ENCODE data around the gene STMN3.

STMN3 gene

DNA sequence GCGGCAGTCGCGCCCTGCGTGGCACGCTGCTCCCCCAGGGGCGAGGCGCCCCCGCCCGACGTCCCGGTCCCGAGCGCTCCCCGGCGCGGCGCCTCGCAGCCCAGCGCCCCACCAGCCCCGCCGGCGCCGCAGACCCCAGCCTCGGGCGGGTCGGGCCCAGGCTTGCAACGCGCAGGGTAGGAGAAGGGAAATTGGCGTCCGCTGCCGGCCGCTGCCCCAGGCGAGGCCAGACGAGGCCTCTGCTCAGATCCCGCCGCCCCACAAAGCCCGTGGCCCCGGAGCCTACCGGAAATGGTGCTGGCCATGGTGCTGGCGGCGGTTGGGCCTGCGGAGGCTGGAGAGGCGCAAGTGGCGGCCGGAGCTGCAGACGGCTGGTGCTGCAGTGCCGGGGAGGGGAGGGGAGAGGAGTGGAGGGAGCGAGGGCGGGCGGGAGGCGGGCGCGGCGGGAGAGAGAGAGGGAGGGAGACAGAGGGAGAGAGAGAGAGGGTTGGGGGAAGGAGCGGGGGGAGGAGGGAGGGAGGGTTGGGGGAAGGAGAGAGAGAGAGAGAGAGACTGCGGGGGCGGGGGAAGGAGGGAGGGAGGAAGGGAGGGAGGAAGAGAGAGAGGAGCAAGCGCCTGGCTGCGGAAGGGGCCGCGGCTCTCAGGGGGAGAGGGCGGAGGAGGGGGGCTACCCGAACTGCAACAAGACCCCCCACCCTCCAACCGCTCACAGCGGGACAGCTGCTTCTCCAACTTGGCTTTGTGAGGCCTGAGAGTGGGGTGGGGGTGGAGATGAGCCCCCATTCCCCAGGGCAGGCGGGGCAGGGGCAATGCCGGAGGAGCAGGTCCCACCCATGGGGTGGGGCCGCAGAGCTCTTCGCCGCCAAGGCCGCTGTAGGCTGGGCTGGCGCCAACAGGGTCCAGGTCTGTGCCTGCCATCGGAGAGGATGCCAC lies at the start of gene STMN3:
Gene STMN3 (minus strand): TSS at position 384 of the 933 bp plus-strand sequence. CDS start 79 bp downstream, at position 305.
- DNase-seq = peak; percentile 64

DNA sequence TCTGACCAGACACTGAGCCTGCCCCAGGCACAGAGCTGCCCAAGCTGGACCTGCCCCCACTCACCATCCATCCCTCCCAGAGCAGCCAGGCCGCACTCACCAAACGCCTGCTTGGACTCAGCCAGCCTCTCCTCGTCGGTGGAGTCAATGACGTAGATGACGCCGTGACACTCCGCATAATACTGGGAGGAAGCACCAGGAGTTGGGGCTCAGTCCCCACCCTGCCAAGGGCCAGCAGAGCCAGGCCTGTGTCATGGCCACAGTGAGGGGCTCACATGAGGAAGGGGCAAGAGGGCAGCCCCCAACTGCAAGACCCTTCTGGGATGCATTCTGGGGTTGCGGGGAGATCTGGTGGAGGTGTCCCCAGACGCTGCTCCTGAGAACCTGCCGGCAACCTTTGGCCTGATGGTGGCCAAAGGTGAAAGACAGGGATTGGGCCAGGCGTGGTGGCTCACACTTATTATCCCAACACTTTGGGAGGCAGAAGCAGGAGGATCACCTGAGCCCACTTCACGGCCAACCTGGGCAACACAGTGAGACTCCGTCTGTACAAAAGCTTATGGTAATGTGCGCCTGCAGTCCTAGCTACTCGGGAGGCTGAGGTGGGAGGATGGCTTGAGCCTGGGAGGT lies 48.9 kb upstream of the STMN3 start:
- no peak for DNase-seq

DNA sequence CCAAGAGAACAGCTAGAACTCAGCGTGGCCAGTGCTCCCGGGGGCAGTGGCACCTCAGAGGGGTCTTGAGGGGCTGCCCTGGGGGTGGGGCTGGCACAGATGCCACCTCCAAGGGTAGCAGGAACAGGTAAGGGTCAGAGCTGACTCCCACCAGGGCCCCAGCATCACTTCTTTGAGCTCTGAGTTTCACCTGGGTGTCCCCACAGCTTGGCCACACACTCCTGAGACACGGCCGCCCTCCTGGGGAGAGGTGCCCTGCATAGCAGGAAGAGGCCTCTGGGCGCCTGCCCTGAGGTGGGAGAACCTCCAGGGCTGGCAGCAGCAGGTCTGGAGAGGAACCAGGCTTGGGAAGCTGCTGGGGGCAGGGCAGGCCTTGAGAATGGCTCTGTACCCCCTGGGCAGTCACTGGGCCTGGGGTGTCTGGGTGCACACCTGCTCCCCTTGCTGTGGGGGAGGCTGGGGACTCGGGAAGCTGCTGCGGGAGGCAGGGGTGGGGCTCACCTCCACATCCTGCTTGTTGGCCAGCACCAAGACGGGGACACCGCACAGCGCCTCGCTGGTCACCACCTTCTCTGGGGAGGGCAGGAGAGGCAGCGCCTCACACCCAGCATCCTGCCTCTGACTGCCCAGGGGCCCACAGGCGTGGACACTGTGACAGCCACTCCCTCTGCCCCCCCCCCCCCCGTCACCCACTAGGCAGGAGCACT lies 48.3 kb upstream of the STMN3 start:
- no peak for DNase-seq

DNA sequence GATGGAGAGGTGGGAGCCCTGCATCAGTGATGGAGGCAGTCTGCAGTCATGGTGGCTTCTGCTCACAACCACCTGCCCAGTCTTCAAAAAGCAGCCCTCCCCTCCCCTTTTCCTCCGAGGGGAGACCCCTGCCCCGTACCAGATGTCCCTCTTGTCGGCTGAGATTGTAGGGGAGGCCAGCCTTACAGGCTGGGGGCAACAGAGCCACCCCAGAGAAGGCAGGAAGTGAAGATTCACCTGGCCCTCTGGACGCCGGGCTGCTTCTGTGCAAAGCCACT lies 47.8 kb upstream of the STMN3 start:
- DNase-seq = no peak

DNA sequence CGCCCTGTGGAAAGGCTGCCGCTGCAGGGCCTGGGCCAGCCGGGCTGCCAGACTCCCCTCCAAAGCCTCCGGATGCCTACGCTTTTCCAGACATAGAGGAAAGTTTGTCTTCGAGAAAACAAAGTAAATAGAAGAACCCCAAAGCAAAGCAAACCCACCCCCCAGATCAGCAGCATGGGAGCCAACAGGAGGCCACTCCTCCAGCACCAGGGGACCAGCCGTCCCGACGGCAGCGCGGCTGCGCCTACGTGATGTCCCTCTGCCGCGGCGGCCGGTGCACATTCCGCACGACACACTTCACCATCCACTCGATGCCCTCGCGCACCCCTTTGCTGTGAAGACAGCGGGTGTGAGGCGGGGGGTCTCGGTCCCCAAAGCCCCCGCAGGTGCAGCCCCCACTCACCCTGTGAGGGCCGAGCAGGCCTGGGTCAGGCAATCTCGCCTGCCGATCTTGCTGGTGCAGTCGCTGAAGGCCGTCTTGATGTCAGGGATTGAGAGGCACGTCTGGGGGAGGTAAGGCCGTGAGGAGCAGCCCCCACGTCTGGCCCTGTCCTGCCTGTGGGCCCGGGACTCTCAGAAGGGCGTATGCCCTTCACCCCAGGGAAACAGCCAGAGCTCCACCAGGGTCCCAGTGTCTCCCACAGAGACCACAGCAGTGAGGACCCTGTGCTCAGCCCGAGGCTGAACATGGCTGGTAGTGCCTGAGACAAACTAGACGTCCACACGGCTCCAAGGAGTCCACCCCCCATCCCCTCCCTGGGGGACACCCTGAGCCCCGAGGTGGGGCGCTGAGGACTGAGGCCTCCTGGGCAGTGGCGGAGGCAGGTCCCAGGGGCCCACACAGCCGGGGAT lies 47.2 kb upstream of the STMN3 start:
- DNase-seq = no peak

DNA sequence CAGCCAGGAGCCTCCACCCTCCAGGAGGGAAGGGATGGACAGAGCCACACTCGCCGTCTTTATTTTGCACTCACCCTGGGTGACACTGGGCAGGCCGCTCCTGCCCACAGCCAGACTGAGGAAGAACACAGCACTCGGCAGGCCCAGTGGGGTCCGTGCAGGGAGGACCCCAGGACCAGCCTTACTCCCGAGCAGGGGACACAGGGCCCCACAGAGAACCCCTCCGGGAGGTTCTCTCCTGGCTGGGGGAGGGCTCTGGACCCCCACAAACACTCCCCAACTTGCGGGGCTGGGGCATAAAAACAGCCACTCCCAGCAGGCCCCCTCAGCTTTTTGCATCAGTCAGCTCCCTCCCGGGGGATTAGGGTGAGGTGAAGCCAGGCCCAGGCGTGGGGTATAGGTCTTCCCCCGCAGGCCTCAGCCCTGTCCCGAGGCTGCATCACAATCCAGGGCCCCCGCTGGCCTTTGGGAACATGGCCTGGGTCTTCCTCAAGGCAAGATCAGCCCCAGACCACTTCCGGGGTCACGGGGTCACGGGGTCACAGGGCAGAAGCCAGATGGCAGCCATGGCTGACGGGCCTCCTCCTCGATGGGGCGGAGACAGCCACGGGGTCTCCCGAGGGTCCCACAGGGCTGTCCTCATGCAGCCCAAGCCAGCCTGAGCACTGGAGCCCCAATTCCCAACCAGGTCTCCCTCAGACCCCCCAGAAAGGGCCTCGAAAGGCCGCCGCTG lies 46.4 kb upstream of the STMN3 start:
- no peak for DNase-seq

DNA sequence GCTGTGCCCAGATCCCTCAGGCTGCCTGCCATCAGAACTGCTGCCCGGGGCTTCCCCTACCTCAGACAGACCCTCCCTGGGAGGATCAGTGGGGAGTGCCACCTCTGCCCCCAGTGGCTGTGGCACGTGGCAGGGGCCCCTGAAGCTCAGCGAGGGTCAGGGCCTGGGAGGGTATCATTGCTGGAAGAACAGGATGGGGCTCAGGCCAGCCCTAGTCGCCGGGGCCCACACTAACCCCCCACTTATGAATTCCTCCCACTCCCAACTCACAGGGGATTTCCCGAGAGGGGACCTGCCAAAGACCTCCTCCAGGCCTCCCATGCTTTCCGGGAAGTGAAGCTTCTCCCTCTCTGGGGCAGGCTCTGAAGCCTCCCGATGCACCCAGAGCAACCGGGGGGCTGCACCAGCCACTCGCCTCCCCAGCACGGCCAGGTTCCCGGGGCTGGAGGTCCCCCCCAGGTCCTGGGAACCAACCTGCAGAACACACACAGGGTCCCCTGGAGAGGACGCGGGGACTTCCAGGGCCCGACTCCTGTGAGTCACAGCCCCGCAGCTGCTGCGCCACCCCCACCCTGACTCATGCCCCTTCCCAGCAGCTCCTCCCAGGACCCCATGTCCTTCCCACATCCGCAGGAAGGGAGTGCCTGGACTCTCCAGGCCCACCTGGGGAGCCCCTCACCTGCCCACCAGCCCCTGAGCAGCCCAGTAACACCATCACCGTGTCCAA lies 45.7 kb upstream of the STMN3 start:
- DNase-seq = no peak

DNA sequence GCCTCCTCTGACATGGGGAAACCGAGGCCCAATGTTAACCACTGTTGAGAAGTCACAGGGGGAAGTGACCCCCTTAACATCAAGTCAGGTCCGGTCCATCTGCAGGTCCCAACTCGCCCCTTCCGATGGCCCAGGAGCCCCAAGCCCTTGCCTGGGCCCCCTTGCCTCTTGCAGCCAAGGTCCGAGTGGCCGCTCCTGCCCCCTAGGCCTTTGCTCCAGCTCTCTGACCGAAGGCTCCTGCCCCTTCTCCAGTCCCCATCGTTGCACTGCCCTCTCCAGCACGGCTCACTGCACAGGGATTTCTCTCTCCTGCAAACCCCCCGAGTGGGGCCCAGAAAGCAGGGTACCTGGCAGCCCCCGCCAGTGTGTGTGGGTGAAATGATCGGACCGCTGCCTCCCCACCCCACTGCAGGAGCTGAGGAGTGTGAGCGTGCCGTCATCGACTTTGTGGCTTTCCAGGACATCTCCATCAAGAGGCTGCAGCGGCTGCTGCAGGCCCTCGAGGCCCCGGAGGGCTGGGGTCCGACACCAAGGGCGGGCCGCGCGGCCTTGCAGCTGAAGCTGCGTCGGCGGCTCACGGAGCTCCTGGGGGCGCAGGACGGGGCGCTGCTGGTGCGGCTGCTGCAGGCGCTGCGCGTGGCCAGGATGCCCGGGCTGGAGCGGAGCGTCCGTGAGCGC lies 44.8 kb upstream of the STMN3 start:
- DNase-seq = no peak

DNA sequence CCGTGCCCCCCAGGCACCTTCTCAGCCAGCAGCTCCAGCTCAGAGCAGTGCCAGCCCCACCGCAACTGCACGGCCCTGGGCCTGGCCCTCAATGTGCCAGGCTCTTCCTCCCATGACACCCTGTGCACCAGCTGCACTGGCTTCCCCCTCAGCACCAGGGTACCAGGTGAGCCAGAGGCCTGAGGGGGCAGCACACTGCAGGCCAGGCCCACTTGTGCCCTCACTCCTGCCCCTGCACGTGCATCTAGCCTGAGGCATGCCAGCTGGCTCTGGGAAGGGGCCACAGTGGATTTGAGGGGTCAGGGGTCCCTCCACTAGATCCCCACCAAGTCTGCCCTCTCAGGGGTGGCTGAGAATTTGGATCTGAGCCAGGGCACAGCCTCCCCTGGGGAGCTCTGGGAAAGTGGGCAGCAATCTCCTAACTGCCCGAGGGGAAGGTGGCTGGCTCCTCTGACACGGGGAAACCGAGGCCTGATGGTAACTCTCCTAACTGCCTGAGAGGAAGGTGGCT lies 44.2 kb upstream of the STMN3 start:
- DNase-seq = no peak

DNA sequence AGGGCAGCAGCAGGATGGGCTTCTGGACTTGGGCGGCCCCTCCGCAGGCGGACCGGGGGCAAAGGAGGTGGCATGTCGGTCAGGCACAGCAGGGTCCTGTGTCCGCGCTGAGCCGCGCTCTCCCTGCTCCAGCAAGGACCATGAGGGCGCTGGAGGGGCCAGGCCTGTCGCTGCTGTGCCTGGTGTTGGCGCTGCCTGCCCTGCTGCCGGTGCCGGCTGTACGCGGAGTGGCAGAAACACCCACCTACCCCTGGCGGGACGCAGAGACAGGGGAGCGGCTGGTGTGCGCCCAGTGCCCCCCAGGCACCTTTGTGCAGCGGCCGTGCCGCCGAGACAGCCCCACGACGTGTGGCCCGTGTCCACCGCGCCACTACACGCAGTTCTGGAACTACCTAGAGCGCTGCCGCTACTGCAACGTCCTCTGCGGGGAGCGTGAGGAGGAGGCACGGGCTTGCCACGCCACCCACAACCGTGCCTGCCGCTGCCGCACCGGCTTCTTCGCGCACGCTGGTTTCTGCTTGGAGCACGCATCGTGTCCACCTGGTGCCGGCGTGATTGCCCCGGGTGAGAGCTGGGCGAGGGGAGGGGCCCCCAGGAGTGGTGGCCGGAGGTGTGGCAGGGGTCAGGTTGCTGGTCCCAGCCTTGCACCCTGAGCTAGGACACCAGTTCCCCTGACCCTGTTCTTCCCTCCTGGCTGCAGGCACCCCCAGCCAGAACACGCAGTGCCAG lies 43.6 kb upstream of the STMN3 start, which contains the start of gene TNFRSF6B:
Gene TNFRSF6B (plus strand): TSS at position 25 of the 729 bp plus-strand sequence. CDS start 116 bp downstream, at position 141.
- no peak for DNase-seq

DNA sequence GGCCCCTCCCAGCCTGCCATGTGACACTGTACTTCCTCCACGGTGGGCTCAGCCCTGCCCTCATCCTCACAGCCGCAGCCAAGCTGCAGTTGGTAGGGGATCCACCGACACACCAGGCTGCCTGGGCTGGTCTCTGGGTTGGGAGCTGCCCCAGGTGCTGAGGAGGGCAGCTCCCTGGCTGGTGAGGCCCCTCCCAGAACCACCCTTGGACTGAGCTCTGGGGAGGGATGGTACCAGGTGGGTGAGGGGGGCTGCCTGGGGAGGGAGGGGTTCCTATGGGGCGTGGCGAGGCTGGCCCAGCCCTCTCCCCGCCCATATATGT lies 43.0 kb upstream of the STMN3 start:
- no peak for DNase-seq

DNA sequence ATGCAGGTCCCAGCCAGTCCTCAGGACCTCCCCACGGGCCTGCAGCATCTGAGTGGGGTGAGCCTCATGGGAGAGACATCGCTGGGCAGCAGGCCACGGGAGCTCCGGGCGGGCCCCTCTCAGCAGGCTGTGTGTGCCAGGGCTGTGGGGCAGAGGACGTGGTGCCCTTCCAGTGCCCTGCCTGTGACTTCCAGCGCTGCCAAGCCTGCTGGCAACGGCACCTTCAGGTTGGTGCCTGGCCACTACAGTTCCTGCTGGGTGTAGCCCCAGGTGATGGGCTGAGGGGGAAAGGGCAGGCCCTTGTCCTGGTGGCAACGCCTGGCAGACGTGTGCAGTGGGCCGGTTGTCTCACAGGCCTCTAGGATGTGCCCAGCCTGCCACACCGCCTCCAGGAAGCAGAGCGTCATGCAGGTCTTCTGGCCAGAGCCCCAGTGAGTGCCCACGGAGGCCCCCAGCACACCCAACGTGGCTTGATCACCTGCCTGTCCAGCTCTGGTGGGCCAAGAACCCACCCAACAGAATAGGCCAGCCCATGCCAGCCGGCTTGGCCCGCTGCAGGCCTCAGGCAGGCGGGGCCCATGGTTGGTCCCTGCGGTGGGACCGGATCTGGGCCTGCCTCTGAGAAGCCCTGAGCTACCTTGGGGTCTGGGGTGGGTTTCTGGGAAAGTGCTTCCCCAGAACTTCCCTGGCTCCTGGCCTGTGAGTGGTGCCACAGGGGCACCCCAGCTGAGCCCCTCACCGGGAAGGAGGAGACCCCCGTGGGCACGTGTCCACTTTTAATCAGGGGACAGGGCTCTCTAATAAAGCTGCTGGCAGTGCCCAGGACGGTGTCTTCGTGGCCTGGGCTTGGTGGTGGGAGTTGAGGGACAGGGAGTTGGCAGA lies 42.4 kb upstream of the STMN3 start:
- no peak for DNase-seq

DNA sequence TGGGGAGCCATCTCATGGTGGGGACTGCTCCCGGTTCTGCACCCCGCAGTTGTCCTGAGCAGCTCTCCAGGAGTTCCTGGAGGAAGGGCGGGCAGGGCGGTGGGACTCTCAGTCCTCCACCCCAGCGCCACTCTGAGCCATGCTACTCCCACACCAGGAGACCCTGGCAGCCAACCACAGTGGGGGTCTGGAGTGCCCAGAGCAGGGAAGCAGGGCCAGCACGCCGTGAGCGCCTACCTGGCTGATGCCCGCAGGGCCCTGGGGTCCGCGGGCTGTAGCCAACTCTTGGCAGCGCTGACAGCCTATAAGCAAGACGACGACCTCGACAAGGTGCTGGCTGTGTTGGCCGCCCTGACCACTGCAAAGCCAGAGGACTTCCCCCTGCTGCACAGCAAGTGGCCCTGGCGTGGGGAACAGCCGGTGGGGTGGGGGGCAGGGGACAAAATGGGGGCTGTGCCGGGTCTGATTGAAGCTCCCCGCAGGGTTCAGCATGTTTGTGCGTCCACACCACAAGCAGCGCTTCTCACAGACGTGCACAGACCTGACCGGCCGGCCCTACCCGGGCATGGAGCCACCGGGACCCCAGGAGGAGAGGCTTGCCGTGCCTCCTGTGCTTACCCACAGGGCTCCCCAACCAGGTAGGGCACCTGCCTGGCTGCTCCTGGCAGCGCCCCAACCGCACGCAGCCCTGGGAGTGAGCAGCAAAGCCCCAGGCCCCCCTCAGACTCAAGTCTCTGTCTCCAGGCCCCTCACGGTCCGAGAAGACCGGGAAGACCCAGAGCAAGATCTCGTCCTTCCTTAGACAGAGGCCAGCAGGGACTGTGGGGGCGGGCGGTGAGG lies 41.6 kb upstream of the STMN3 start:
- DNase-seq = no peak

DNA sequence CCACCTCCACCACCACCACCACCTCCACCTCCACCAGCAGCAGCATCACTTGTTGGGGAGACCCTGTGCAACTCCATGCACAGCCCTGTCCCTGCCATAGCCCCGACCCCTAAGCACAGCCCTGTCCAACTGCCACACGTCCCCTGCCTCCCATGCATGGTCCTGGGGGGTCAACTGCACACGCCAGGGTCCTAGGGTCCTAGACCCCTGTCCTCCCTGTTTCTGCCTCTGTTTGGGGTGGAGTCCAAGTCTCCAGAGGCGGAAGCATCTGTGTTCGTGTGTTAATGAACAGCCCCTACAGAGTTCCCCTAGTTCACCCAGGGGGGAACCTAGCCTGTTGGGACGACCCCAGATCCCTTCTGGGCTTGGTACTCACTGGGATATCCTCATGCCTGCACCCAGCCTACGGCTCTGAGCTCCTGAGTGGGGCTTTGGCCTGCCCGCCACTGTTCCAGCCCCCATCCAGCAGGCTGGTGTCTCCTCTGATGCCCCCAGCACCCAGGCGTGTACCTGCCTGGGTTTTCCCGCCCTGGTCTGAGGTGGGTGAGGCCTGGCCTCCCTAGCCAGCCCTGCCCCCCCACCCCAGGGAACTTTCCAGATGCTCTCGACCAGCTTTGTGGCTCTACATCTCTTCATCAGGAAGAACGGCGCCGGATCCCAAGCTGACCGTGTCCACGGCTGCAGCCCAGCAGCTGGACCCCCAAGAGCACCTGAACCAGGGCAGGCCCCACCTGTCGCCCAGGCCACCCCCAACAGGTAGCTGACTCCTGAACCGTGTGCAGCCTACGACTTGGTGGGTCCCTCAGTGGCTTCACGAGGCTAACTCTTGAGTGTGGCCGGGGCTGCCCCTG lies 40.7 kb upstream of the STMN3 start:
- DNase-seq = no peak

DNA sequence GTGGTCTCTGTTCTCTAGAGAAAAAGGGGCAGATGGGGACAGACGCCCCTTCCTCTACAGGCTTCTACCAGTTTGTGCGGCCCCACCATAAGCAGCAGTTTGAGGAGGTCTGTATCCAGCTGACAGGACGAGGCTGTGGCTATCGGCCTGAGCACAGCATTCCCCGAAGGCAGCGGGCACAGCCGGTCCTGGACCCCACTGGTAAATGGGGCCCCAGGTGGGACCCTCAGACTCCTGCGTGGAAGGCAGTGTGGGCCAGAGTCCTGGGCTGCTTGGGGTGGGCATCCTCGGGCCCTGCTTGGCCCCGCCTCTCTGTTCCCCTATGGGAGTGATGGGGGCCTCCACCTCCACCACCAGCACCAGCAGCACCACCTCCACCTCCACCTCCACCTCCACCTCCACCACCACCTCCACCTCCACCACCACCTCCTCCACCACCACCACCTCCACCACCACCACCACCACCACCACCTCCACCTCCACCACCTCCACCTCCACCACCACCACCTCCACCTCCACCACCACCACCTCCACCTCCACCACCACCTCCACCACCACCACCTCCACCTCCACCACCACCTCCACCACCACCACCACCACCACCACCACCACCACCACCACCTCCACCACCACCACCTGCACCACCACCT lies 40.0 kb upstream of the STMN3 start:
- no peak for DNase-seq

DNA sequence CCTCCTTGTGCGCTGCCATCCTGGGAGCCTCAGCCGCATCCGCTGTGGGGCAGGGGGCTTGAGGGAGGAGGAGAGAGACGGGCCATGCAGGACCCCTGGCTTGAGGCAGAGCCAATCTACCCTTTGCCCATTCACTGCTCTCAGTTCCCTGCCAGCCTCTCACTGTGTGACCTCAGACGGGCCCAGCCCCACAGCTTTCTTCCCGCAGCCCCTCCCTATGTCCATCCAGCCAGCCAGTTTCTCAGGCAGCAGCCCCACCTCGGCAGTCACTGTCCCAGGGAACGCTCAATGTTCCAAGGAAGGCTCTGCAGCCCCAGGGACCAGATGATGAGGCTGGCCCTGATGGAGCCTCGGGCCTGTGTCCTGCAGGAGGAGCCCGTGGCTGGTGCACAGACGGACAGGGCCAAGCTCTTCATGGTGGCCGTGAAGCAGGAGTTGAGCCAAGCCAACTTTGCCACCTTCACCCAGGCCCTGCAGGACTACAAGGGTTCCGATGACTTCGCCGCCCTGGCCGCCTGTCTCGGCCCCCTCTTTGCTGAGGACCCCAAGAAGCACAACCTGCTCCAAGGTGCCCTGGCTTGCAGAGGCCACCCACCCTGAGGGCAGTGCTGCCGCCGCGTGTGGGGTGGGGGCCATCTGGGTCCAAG lies 39.3 kb upstream of the STMN3 start:
- no peak for DNase-seq
